SK-N-SH (cell line): Measurements from ENCODE around the gene BAG5. TPM values are rescaled to one million over a fixed set of nuclear protein-coding genes. Genes with fewer than 3 reads are reported as not detected.

Source experiments
- CTCF ChIA-PET: fragments of 300-600, 350-600 bp; formaldehyde crosslinking; extraction: SDS; loops from one replicate; lab custom pipeline; 2021; lab: Yijun Ruan, JAX
- POLR2A ChIA-PET: fragments of 350-600 bp; sonication (Branson Sonifier 250); formaldehyde crosslinking; extraction: SDS; loops from one replicate; lab custom pipeline; 2020; ENCODE audit warnings: antibody characterized with exemption, inconsistent platforms; lab: Yijun Ruan, JAX
- DNase-seq: peaks from one replicate; pipeline ENCODE4 v3.0.0; 2012
- H2AFZ ChIP-seq: fragments of 200-600 bp; sonication (generic); 2 replicates; pipeline ENCODE4 v1.8.1; 2016; ENCODE audit warnings: antibody characterized with exemption, mild to moderate bottlenecking, low read depth
- H3F3A ChIP-seq: fragments of 200-600 bp; sonication (generic); replicated peaks from 2 replicates; pipeline ENCODE3; 2016; ENCODE audit warnings: antibody characterized with exemption, mild to moderate bottlenecking; ENCODE audit not compliant: insufficient read depth
- H3K27ac ChIP-seq, 2 experiments: fragments of 200-500 bp in 1 of 2; fragments of 200-600 bp in 1 of 2; sonication (Bioruptor generic) in 1 of 2; sonication (generic), shearing (Covaris generic) in 1 of 2; 2 replicates each; pipeline versions ENCODE4 v1.5.1 to v1.6.1; 2014 to 2016; ENCODE audit warnings: low read depth in 2 of 2, inconsistent platforms in 1 of 2, low read length in 1 of 2, mild to moderate bottlenecking in 1 of 2, mixed read lengths in 1 of 2
- H3K27me3 ChIP-seq: fragments of 200-600 bp; sonication (generic), shearing (Covaris generic); 2 replicates; pipeline ENCODE4 v1.6.1; 2016; ENCODE audit warnings: mixed run types; ENCODE audit not compliant: insufficient read depth
- H3K36me3 ChIP-seq, 2 experiments: fragments of 200-500 bp in 1 of 2; fragments of 200-600 bp in 1 of 2; sonication (Bioruptor generic) in 1 of 2; sonication (generic) in 1 of 2; replicated peaks in 1 of 2; 2 replicates each; pipeline versions ENCODE3 to v1.5.1; 2014 to 2016; ENCODE audit warnings: low read length in 1 of 2, mild to moderate bottlenecking in 1 of 2; ENCODE audit not compliant: insufficient read depth in 2 of 2, control insufficient read depth in 1 of 2
- H3K4me1 ChIP-seq, 2 experiments: fragments of 200-500 bp in 1 of 2; fragments of 200-600 bp in 1 of 2; sonication (Bioruptor generic) in 1 of 2; sonication (generic), shearing (Covaris generic) in 1 of 2; 2 replicates each; pipeline versions ENCODE4 v1.5.1 to v1.6.1; 2014 to 2016; ENCODE audit warnings: low read depth in 1 of 2, low read length in 1 of 2, mixed run types in 1 of 2; ENCODE audit not compliant: insufficient read depth in 2 of 2, control insufficient read depth in 1 of 2
- H3K4me2 ChIP-seq: fragments of 200-600 bp; sonication (generic), shearing (Covaris generic); 2 replicates; pipeline ENCODE4 v1.6.1; 2017; ENCODE audit warnings: mixed run types
- H3K4me3 ChIP-seq, 2 experiments: fragments of 200-500 bp in 1 of 2; fragments of 200-600 bp in 1 of 2; sonication (Bioruptor generic) in 1 of 2; sonication (generic), shearing (Covaris generic) in 1 of 2; 2 replicates each; pipeline versions ENCODE4 v1.5.1 to v1.8.1; 2014 to 2016; ENCODE audit warnings: low read depth in 2 of 2, inconsistent platforms in 1 of 2, low read length in 1 of 2, mild to moderate bottlenecking in 1 of 2, mixed read lengths in 1 of 2, moderate library complexity in 1 of 2
- H3K79me2 ChIP-seq: fragments of 200-600 bp; sonication (generic); 2 replicates; pipeline ENCODE4 v1.8.1; 2017; ENCODE audit warnings: mild to moderate bottlenecking; ENCODE audit not compliant: insufficient read depth
- H3K9ac ChIP-seq: fragments of 200-600 bp; sonication (generic); 2 replicates; pipeline ENCODE4 v1.6.1; 2017; ENCODE audit warnings: mixed run types
- H3K9me2 ChIP-seq: fragments of 200-600 bp; sonication (generic); 2 replicates; pipeline ENCODE4 v1.6.1; 2017; ENCODE audit warnings: mixed run types
- H3K9me3 ChIP-seq: fragments of 200-600 bp; sonication (generic); 2 replicates; pipeline ENCODE4 v1.6.1; 2017; ENCODE audit warnings: mixed run types, mild to moderate bottlenecking, moderate library complexity
- H4K20me1 ChIP-seq: fragments of 200-600 bp; sonication (generic); 2 replicates; pipeline ENCODE4 v1.6.1; 2017; ENCODE audit warnings: mild to moderate bottlenecking, mixed run types; ENCODE audit not compliant: insufficient read depth
- CHD2 ChIP-seq: fragments of 150-350 bp; IDR thresholded peaks from 2 replicates; pipeline ENCODE4 v1.6.1; 2018; ENCODE audit warnings: low read length; ENCODE audit not compliant: partially characterized antibody
- EZH2phosphoT487 ChIP-seq: fragments of 200-600 bp; sonication (generic); IDR thresholded peaks from 2 replicates; pipeline ENCODE4 v1.6.1; 2017; ENCODE audit warnings: low read depth, mixed run types, mild to moderate bottlenecking, antibody characterized with exemption, moderate library complexity, borderline replicate concordance
- MXI1 ChIP-seq: IDR thresholded peaks from 2 replicates; pipeline ENCODE4 v1.6.1; 2012; ENCODE audit warnings: mild to moderate bottlenecking, low read depth, low read length, improper control_type of control experiment
- SIN3A ChIP-seq: IDR thresholded peaks from 2 replicates; pipeline ENCODE4 v1.6.1; 2012; ENCODE audit warnings: low read depth, mild to moderate bottlenecking, low read length, moderate library complexity, borderline replicate concordance
- WGBS: methylation state at CpG from one replicate; pipeline ENCODE4 v1.1.6; 2017; ENCODE audit warnings: low lambda C conversion rate; 5-methylcytosine and 5-hydroxymethylcytosine counted together
- polyA plus RNA-seq, 3 experiments: library from polyadenylated mRNA; depleted of rRNA; stranded (reverse); fragments of >200 nt; gene quantifications; 2 replicates each; pipeline ENCODE4 v1.2.3, GENCODE V29; 2012
- TF ChIP-seq, protein P1 (sequence below): IDR thresholded peaks from 2 replicates; pipeline ENCODE4; 2012
- TF ChIP-seq, protein P2 (sequence below): fragments of 150-350 bp; IDR thresholded peaks from 2 replicates; pipeline ENCODE4 v1.6.1; 2017; ENCODE audit warnings: antibody characterized with exemption, low read length, low read depth, borderline replicate concordance
- TF ChIP-seq, protein P3 (sequence below): fragments of 200-600 bp; sonication (generic); IDR thresholded peaks from 2 replicates; pipeline ENCODE4 v1.6.1; 2017; ENCODE audit warnings: antibody characterized with exemption, mild to moderate bottlenecking, moderate library complexity
- TF ChIP-seq, protein P4 (sequence below): fragments of 150-350 bp; IDR thresholded peaks from 2 replicates; pipeline ENCODE4 v1.6.1; 2016; ENCODE audit warnings: mild to moderate bottlenecking, low read depth, low read length

BAG5 gene
- polyA plus RNA-seq, 1 of the 3 experiments (the other 2 are of a cell fraction): 5.2 TPM

DNA sequence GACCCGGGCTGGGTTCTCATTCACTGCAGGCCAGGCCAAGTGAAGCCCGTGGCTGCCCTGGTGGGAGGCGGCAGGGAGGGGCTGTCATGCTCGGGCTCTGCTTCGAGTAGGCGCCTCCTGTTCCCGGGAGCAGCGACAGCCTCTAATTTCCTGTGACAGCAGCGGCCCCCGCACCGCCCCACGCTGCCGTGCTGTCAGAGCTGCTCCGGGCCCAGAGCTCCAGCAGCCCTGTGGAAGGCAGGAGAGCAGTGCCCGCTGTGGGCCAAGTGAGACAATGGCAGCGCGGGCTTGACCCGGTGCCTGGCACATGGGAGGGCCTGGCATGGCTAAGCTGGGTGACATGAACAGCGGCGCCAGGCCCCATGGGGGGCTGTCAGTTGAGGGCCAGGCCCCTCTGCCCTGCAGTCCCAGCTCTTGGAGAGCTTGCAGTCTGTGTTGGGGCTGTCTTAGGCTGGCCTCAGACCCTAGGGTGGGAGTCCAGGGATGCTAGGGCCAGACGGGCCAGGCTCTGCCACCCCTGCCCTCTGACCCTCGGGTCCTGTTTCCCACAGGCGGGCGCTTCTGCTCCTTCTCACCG lies 28.4 kb downstream of the BAG5 start:
- peaks cover 0 to 32% of the 10 kb centered on the region in 2 experiments for H3K36me3 ChIP-seq
- H3F3A ChIP-seq: no peaks in the 10 kb centered on the region
- peaks cover 0 to 24% of the 10 kb centered on the region in 2 experiments; a peak in 1 of 4 replicates for H3K4me1 ChIP-seq
- H3K9ac ChIP-seq: no peak overlapping the region
- 99% methylated on average over 11 of the region's 25 CpGs for WGBS
- H3K9me3 ChIP-seq: no peaks in the 10 kb centered on the region
- peaks cover 9% of the 10 kb centered on the region; the same call in 1 of the 2 replicates for H4K20me1 ChIP-seq
- H3K9me2 ChIP-seq: no peaks in the 10 kb centered on the region
- no peaks in the 10 kb centered on the region for H3K27me3 ChIP-seq
- no peak overlapping the region for H2AFZ ChIP-seq
- H3K4me2 ChIP-seq: no peak overlapping the region
- TF ChIP-seq MXI1 (no peak), CHD2 (no peak), SIN3A (no peak), EZH2phosphoT487 (no peak)
- TF ChIP-seq, protein P1, sequence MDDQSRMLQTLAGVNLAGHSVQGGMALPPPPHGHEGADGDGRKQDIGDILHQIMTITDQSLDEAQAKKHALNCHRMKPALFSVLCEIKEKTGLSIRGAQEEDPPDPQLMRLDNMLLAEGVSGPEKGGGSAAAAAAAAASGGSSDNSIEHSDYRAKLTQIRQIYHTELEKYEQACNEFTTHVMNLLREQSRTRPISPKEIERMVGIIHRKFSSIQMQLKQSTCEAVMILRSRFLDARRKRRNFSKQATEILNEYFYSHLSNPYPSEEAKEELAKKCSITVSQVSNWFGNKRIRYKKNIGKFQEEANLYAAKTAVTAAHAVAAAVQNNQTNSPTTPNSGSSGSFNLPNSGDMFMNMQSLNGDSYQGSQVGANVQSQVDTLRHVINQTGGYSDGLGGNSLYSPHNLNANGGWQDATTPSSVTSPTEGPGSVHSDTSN: no peak
- TF ChIP-seq, protein P2, sequence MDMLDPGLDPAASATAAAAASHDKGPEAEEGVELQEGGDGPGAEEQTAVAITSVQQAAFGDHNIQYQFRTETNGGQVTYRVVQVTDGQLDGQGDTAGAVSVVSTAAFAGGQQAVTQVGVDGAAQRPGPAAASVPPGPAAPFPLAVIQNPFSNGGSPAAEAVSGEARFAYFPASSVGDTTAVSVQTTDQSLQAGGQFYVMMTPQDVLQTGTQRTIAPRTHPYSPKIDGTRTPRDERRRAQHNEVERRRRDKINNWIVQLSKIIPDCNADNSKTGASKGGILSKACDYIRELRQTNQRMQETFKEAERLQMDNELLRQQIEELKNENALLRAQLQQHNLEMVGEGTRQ: no peak
- TF ChIP-seq, protein P3, sequence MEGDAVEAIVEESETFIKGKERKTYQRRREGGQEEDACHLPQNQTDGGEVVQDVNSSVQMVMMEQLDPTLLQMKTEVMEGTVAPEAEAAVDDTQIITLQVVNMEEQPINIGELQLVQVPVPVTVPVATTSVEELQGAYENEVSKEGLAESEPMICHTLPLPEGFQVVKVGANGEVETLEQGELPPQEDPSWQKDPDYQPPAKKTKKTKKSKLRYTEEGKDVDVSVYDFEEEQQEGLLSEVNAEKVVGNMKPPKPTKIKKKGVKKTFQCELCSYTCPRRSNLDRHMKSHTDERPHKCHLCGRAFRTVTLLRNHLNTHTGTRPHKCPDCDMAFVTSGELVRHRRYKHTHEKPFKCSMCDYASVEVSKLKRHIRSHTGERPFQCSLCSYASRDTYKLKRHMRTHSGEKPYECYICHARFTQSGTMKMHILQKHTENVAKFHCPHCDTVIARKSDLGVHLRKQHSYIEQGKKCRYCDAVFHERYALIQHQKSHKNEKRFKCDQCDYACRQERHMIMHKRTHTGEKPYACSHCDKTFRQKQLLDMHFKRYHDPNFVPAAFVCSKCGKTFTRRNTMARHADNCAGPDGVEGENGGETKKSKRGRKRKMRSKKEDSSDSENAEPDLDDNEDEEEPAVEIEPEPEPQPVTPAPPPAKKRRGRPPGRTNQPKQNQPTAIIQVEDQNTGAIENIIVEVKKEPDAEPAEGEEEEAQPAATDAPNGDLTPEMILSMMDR: no peak
- TF ChIP-seq, protein P4, sequence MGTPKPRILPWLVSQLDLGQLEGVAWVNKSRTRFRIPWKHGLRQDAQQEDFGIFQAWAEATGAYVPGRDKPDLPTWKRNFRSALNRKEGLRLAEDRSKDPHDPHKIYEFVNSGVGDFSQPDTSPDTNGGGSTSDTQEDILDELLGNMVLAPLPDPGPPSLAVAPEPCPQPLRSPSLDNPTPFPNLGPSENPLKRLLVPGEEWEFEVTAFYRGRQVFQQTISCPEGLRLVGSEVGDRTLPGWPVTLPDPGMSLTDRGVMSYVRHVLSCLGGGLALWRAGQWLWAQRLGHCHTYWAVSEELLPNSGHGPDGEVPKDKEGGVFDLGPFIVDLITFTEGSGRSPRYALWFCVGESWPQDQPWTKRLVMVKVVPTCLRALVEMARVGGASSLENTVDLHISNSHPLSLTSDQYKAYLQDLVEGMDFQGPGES: no peak
- TF ChIP-seq, all 33 proteins: peak for 0
- no peak for DNase-seq
- Histone ChIP-seq H3K4me3 (no peak overlapping the region), H3K27ac (no peak overlapping the region), H3K79me2 (peaks cover 33% of the 10 kb centered on the region)
- ChIA-PET POLR2A (no interaction called here), CTCF (interaction anchor here (1.2 to 8.5 kb wide), 4 partner anchors 12 to 34 kb away, joined by 4 to 52 read pairs (median 6); partner anchors contain the start of gene CKB)
